Duodenal mucosa (tissue), 2 donors: ENCODE results near the gene NAALADL2.

Experiments used
- H3K27ac ChIP-seq: one replicate; pipeline ENCODE4 v1.7.0; 2013; ENCODE audit warnings: low read depth, low read length
- H3K27me3 ChIP-seq, 2 donors: one replicate each; pipeline ENCODE4 v1.7.0; 2013; ENCODE audit warnings: low read length in 2 of 2, control low read depth in 1 of 2; ENCODE audit not compliant: insufficient read depth in 2 of 2, control insufficient read depth in 1 of 2
- H3K36me3 ChIP-seq, 2 donors: one replicate each; pipeline ENCODE4 v1.7.0; 2013; ENCODE audit warnings: low read length in 2 of 2, control low read depth in 1 of 2; ENCODE audit not compliant: insufficient read depth in 2 of 2, control insufficient read depth in 1 of 2
- H3K4me1 ChIP-seq, 2 donors: one replicate each; pipeline ENCODE4 v1.7.0; 2013; ENCODE audit warnings: low read length in 2 of 2, control low read depth in 1 of 2; ENCODE audit not compliant: insufficient read depth in 2 of 2, control insufficient read depth in 1 of 2
- H3K4me3 ChIP-seq, 2 donors: one replicate each; pipeline ENCODE4 v1.7.0; 2013; ENCODE audit warnings: low read length in 2 of 2, low read depth in 1 of 2
- H3K9ac ChIP-seq, 2 donors: one replicate each; pipeline ENCODE4 v1.7.0; 2013; ENCODE audit warnings: low read length in 2 of 2, low read depth in 1 of 2
- H3K9me3 ChIP-seq, 2 donors: one replicate each; pipeline ENCODE4 v1.7.0; 2013; ENCODE audit warnings: low read length in 2 of 2, control low read depth in 1 of 2; ENCODE audit not compliant: control insufficient read depth in 1 of 2

Gene NAALADL2

GRCh38 chr3:175304404-175304803, 445.3 kb downstream of the NAALADL2 start:
- Histone ChIP-seq H3K4me1 (peaks cover 0 to 15% of the 10 kb centered on the region in 2 donors), H3K36me3 (no peaks in the 10 kb centered on the region), H3K27me3 (no peaks in the 10 kb centered on the region)

GRCh38 chr3:175307642-175308041, 448.5 kb downstream of the NAALADL2 start:
- no peaks in the 10 kb centered on the region for H3K9me3 ChIP-seq
- peak overlapping the region in 1 of 2 donors; percentile 25 for H3K4me3 ChIP-seq
- no peak overlapping the region for H3K9ac ChIP-seq
- H3K4me1 ChIP-seq, result peaks cover 0 to 15% of the 10 kb centered on the region in 2 donors
- H3K27ac ChIP-seq, result no peak overlapping the region
- H3K27me3 ChIP-seq, result no peaks in the 10 kb centered on the region
- no peaks in the 10 kb centered on the region for H3K36me3 ChIP-seq

More at GRCh38 chr3:175304404-175304803, 445.3 kb downstream of the NAALADL2 start:
- Histone ChIP-seq H3K9ac (no peak overlapping the region), H3K9me3 (no peaks in the 10 kb centered on the region), H3K4me3 (no peak overlapping the region), H3K27ac (no peak overlapping the region)

DNA sequence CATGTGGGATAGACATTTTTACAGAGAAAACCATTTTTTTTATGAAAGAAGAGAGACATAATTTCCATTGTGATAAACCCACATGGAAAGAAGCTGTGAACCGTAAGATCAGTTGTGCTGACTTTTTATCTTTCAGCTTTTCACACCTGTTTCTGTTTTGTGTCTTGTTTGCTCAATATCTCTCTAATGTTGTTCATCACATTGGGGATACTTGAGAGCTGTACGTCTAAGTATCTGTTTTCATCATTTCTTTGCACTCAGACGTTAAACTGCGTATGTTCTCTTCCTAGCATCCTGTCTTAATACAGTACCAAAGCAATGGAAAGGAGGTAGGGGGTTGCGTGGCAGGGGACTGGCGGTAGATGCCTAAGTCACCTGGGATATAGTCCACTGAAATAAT, 449.0 kb downstream of the NAALADL2 start:
- no peak overlapping the region for H3K9ac ChIP-seq
- peaks cover 0 to 15% of the 10 kb centered on the region in 2 donors for H3K4me1 ChIP-seq
- H3K36me3 ChIP-seq, result no peaks in the 10 kb centered on the region
- H3K27ac ChIP-seq, result no peak overlapping the region
- H3K9me3 ChIP-seq, result no peaks in the 10 kb centered on the region
- H3K27me3 ChIP-seq, result no peaks in the 10 kb centered on the region
- peak overlapping the region in 1 of 2 donors; percentile 25 for H3K4me3 ChIP-seq

DNA sequence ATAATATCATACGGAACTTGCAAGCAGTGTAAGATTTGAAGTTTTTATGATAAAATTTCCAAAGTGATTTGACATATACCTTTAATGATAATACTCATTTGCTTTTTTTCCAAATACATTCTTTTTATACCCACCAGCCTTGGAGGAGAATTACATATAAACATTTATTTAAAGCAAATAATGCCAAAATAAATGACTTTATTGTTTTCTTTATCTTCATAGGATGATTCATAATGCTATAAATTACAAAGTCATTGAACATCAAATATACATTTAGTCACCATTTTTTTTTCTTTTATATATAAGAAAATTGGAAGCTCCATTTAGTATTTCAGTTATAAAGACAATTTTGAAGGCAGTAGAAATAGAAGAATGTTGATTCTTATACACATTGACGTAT, 450.9 kb downstream of the NAALADL2 start:
- Histone ChIP-seq H3K9ac (no peak overlapping the region), H3K27me3 (no peaks in the 10 kb centered on the region), H3K9me3 (no peaks in the 10 kb centered on the region), H3K27ac (no peak overlapping the region), H3K4me3 (no peak overlapping the region), H3K36me3 (no peaks in the 10 kb centered on the region), H3K4me1 (peaks cover 0 to 15% of the 10 kb centered on the region in 2 donors)

DNA sequence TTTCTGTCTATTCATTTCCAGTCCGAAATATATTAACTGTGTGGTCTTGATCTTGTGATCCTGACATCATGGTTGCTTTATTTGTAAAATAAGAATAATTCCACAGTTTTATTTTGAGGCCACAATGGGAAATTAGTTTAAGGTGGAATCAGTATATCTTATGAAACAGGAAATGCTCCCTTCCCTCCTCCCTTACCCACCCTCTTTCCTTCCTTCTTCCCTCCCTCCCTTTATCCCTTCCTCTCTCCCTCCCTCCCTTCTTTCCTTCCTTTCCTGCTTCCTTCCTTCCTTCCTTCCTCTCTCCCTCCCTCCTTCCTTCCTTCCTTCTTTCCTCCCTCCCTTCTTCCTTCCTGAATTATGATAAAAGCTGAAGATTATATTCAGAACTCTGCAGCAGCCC, 452.3 kb downstream of the NAALADL2 start:
- Histone ChIP-seq H3K4me1 (peaks cover 0 to 15% of the 10 kb centered on the region in 2 donors), H3K36me3 (no peaks in the 10 kb centered on the region), H3K27ac (no peak overlapping the region), H3K9ac (no peak overlapping the region), H3K9me3 (no peaks in the 10 kb centered on the region), H3K27me3 (no peaks in the 10 kb centered on the region), H3K4me3 (no peak overlapping the region)

DNA sequence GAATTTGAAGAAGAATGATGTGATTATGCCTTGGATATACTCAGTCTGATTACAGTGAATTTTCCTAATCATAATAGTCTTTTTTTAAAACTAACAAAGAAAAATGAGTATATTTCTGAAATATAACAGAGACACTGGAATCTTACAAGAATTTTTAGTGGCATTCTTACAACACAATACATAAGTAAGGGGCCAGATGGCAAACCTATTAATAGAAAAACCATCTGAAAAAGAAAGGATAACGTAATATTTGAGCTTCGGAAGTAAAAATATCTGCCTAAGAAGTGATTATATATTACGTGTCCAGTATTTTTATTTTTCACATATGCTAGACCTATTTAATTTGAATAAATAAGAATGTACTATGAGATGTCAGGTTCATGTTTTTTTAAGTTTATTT, 452.8 kb downstream of the NAALADL2 start:
- H3K27me3 ChIP-seq, result no peaks in the 10 kb centered on the region

DNA sequence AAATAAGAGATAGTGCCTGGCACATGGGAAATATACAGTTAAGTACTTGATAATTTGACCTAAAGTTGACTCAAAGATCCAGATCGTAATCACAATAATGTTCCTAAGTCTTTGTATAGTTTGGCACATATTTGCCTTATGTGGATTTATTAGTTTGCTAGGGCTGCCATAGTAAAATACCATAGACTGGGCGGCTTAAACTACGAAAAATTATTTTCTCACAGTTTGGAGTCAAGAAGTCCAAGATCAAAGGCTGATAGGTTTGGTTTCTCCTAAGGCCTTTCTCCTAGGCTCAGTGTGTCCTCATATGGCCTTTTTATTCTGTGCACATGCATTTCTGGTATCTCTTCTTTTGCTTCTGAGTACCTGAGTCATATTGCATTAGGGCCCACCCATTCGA, 453.7 kb downstream of the NAALADL2 start:
- Histone ChIP-seq H3K36me3 (no peaks in the 10 kb centered on the region), H3K4me1 (peaks cover 0 to 10% of the 10 kb centered on the region in 2 donors), H3K9me3 (no peaks in the 10 kb centered on the region), H3K27ac (no peak overlapping the region), H3K4me3 (no peak overlapping the region), H3K27me3 (no peaks in the 10 kb centered on the region), H3K9ac (no peak overlapping the region)

More for the DNA sequence above, 452.8 kb downstream of the NAALADL2 start:
- Histone ChIP-seq H3K4me3 (no peak overlapping the region), H3K36me3 (no peaks in the 10 kb centered on the region), H3K9me3 (no peaks in the 10 kb centered on the region), H3K27ac (no peak overlapping the region), H3K4me1 (peaks cover 0 to 15% of the 10 kb centered on the region in 2 donors), H3K9ac (no peak overlapping the region)

- H3K4me3 ChIP-seq, result no peak overlapping the region
- H3K9me3 ChIP-seq, result no peaks in the 10 kb centered on the region
- no peaks in the 10 kb centered on the region for H3K4me1 ChIP-seq
- no peak overlapping the region for H3K27ac ChIP-seq
- no peaks in the 10 kb centered on the region for H3K27me3 ChIP-seq
- H3K36me3 ChIP-seq, result no peaks in the 10 kb centered on the region
- no peak overlapping the region for H3K9ac ChIP-seq
Observed at GRCh38 chr3:175316799-175317198, 457.7 kb downstream of the NAALADL2 start.

GRCh38 chr3:175325440-175325839, 466.3 kb downstream of the NAALADL2 start:
- Histone ChIP-seq H3K27me3 (no peaks in the 10 kb centered on the region), H3K36me3 (no peaks in the 10 kb centered on the region), H3K4me3 (no peak overlapping the region), H3K9ac (no peak overlapping the region), H3K27ac (no peak overlapping the region), H3K4me1 (no peaks in the 10 kb centered on the region), H3K9me3 (no peaks in the 10 kb centered on the region)

DNA sequence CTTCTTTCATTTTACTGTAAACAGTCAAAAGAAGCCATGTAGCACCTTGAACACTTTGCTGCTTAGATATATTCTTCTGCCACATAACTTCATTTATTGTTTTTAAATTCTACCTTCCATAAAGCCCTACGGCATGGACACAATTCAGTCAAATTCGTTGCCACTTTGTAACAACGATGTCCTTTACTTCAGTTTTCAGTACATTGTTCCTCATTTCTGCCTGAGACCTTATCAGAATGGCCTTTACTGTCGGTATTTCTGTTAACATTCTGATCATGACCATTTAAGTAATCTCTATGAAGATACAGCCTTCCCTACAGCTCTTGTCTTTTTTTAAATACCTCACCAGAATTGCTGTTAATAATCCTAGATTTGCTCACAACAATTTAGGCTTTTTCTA, 466.9 kb downstream of the NAALADL2 start:
- no peaks in the 10 kb centered on the region for H3K27me3 ChIP-seq
- H3K4me3 ChIP-seq, result no peak overlapping the region
- H3K36me3 ChIP-seq, result no peaks in the 10 kb centered on the region
- no peak overlapping the region for H3K27ac ChIP-seq
- no peaks in the 10 kb centered on the region for H3K9me3 ChIP-seq
- H3K9ac ChIP-seq, result no peak overlapping the region
- no peaks in the 10 kb centered on the region for H3K4me1 ChIP-seq

DNA sequence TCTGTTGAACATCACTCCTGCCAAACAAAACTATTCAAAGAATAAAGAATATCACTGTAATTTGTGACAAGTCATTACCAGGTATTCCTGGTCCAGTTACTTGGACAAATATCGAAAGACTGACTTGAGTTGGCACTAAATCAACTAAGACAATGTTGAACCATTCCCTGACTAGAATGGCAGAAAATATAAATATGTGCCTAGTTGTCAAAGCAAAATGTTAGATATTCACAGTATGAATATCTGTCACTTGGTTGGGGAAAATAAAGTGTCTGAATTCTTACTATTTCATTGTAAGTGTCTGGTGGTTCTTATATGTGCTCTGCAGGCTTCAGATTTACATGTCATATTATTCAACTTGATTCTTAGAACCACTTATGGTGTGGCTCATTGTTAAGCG, 470.2 kb downstream of the NAALADL2 start:
- no peaks in the 10 kb centered on the region for H3K4me1 ChIP-seq
- no peak overlapping the region for H3K4me3 ChIP-seq
- H3K27me3 ChIP-seq, result no peaks in the 10 kb centered on the region
- no peaks in the 10 kb centered on the region for H3K36me3 ChIP-seq
- H3K27ac ChIP-seq, result no peak overlapping the region
- H3K9ac ChIP-seq, result no peak overlapping the region
- H3K9me3 ChIP-seq, result no peaks in the 10 kb centered on the region
